Prostate gland (tissue), 2 donors: ENCODE data around the gene ARFGAP1. TPM values are rescaled to one million over a fixed set of nuclear protein-coding genes. Genes with fewer than 3 reads are reported as not detected.

ENCODE experiments used
- DNase-seq: peaks from one replicate; pipeline ENCODE4 v3.0.0-alpha.2; 2019; ENCODE audit warnings: low spot score
- H3K27ac ChIP-seq, 2 donors: fragments of 200-600 bp; sonication (generic); 2 replicates each; pipeline ENCODE4 v1.5.1; 2017 to 2019
- H3K27me3 ChIP-seq: fragments of 200-600 bp; sonication (generic); replicated peaks from 2 replicates; pipeline ENCODE4 v1.5.1; 2019; ENCODE audit not compliant: insufficient read depth
- H3K36me3 ChIP-seq, 2 donors: fragments of 200-600 bp; sonication (generic); 1 replicate in 1 of 2; 2 replicates in 1 of 2; pipeline versions ENCODE4 v1.5.1 to v1.8.1; 2017 to 2019
- H3K4me1 ChIP-seq: fragments of 200-600 bp; sonication (generic); replicated peaks from 2 replicates; pipeline ENCODE4 v1.5.1; 2019
- H3K4me3 ChIP-seq, 2 donors: fragments of 200-600 bp; sonication (generic); 2 replicates each; pipeline ENCODE4 v1.5.1; 2017 to 2019
- H3K9me3 ChIP-seq: fragments of 200-600 bp; sonication (generic); 2 replicates; pipeline ENCODE4 v1.5.1; 2017
- CTCF ChIP-seq, 4 experiments: fragments of 200-600 bp in 2 of 4; fragments of 450-650 bp in 2 of 4; sonication (generic) in 2 of 4; IDR thresholded peaks; 1 replicate in 3 of 4; 2 replicates in 1 of 4; pipeline ENCODE4 v1.5.1; 2016 to 2019; ENCODE audit warnings: antibody characterized with exemption in 4 of 4, mild to moderate bottlenecking in 2 of 4, moderate library complexity in 2 of 4
- POLR2A ChIP-seq: fragments of 450-650 bp; IDR thresholded peaks from one replicate; pipeline ENCODE4 v1.6.1; 2016; ENCODE audit warnings: antibody characterized with exemption, mild to moderate bottlenecking
- POLR2AphosphoS5 ChIP-seq: sonication (generic); formaldehyde crosslinking; IDR thresholded peaks from one replicate; pipeline ENCODE4 v1.6.1; 2017; ENCODE audit warnings: antibody characterized with exemption
- WGBS: methylation state at CpG from one replicate; pipeline ENCODE4 v1.1.5; 2018; 5-methylcytosine and 5-hydroxymethylcytosine counted together
- intact Hi-C: fragments of 100-400 bp; cut with DNase I; formaldehyde crosslinking; loops from one replicate; pipeline ENCODE4 v1.14.2; 2022
- total RNA-seq, 2 donors: library from RNA; depleted of rRNA; stranded (reverse); fragments of >200 nt; gene quantifications; one replicate each; pipeline ENCODE4 v1.1.0, GENCODE V29; 2016

Gene ARFGAP1
- total RNA-seq, 2 donors from 2014 or later: 43.6 to 85.6 TPM

- no peak overlapping the region for H3K27ac ChIP-seq
- H3K36me3 ChIP-seq: no peaks in the 10 kb centered on the region
- intact Hi-C loops: no loop called here
- H3K27me3 ChIP-seq: no peaks in the 10 kb centered on the region
- TF ChIP-seq POLR2A: no peak
- TF ChIP-seq CTCF (IDR thresholded peaks at IDR 0.05): no peak
- no peak for TF ChIP-seq POLR2AphosphoS5
- 75% methylated on average over 8 of the region's 10 CpGs for WGBS
- H3K4me1 ChIP-seq: no peaks in the 10 kb centered on the region
- no peak for DNase-seq
- H3K9me3 ChIP-seq: no peaks in the 10 kb centered on the region
- H3K4me3 ChIP-seq: no peak overlapping the region
Observed at GRCh38 chr20:63320616-63321147, 48.1 kb downstream of the ARFGAP1 start.

GRCh38 chr20:63321148-63321831, 48.7 kb downstream of the ARFGAP1 start:
- TF ChIP-seq CTCF (IDR thresholded peaks at IDR 0.05) (no peak), POLR2A (no peak), POLR2AphosphoS5 (no peak)
- Histone ChIP-seq H3K27ac (no peak overlapping the region), H3K4me3 (no peak overlapping the region), H3K27me3 (no peaks in the 10 kb centered on the region), H3K4me1 (no peaks in the 10 kb centered on the region), H3K36me3 (no peaks in the 10 kb centered on the region), H3K9me3 (no peaks in the 10 kb centered on the region)
- no peak for DNase-seq
- 45% methylated on average over 16 of the region's 20 CpGs for WGBS
- intact Hi-C loops: no loop called here

GRCh38 chr20:63322146-63322932, 49.7 kb downstream of the ARFGAP1 start:
- intact Hi-C loops: no loop called here
- no peak for DNase-seq
- Histone ChIP-seq H3K36me3 (no peaks in the 10 kb centered on the region), H3K27ac (no peak overlapping the region), H3K4me3 (no peak overlapping the region), H3K4me1 (no peaks in the 10 kb centered on the region), H3K27me3 (no peaks in the 10 kb centered on the region), H3K9me3 (no peaks in the 10 kb centered on the region)
- TF ChIP-seq POLR2AphosphoS5: no peak
- TF ChIP-seq CTCF (IDR thresholded peaks at IDR 0.05): no peak
- TF ChIP-seq POLR2A: no peak
- WGBS: 66% methylated on average over 32 of the region's 34 CpGs

GRCh38 chr20:63322933-63323273, 50.3 kb downstream of the ARFGAP1 start:
- TF ChIP-seq POLR2A (no peak), CTCF (IDR thresholded peaks at IDR 0.05) (no peak)
- H3K27ac ChIP-seq: no peak overlapping the region
- no peaks in the 10 kb centered on the region for H3K36me3 ChIP-seq
- no peak overlapping the region for H3K4me3 ChIP-seq
- WGBS: 31% methylated on average over 15 of the region's 15 CpGs
- intact Hi-C loops: no loop called here
- H3K9me3 ChIP-seq: no peaks in the 10 kb centered on the region
- H3K27me3 ChIP-seq: no peaks in the 10 kb centered on the region
- no peak for DNase-seq
- no peaks in the 10 kb centered on the region for H3K4me1 ChIP-seq
